HG03060 (cell line): Measurements from ENCODE around the gene ZFYVE28.
A peak's percentile ranks its signal among the peaks of the same experiment; 100 is the strongest.

Experiments used
- ATAC-seq: cut with Tn5 transposase; IDR thresholded peaks from one replicate; pipeline ENCODE4 v1.9.1; 2021; ENCODE audit warnings: low read depth, moderate number of reproducible peaks; ENCODE audit not compliant: unreplicated experiment

The ZFYVE28 gene

DNA sequence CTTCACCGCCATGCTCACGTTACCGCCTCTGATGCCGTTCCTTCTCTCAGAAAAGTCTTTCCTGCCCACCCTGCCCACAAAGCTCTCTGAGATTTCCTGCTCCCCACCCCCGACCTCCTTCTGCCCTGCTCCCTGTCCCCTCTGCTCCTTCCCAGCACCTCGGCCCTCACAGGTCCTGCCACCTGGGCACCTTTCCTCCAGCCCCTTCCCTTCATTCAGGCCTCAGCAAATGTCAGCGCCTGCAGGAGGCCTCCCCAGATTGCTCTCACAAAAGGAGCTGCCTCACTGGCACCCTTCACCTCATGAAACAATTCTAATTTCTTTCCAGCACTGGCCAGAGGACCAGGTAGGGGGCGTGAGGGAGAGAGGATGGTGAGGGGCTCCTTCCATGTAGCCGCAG, 122.9 kb downstream of the ZFYVE28 start:
- no peak for ATAC-seq

DNA sequence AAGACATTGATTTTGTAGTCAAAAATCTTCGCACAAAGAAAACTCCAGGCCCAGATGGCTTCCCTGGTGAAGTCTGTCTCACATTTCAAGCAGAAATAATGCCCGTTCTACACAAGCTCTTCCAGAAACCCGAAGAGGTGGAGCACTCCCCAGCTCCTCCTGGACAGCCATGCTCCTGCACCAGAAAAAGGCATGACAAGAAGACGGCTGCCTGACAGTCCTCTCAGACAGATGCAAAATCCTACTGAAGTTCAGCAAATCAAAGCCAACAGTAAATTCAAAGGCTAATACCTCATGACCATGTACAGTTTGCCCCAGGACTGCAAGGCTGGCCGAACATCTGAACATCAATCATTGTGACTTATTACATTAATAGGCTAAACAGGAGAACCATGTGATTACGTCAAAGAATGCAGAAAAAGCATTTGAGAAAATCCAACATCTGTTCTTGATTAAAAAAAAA, 125.8 kb downstream of the ZFYVE28 start:
- ATAC-seq: no peak

DNA sequence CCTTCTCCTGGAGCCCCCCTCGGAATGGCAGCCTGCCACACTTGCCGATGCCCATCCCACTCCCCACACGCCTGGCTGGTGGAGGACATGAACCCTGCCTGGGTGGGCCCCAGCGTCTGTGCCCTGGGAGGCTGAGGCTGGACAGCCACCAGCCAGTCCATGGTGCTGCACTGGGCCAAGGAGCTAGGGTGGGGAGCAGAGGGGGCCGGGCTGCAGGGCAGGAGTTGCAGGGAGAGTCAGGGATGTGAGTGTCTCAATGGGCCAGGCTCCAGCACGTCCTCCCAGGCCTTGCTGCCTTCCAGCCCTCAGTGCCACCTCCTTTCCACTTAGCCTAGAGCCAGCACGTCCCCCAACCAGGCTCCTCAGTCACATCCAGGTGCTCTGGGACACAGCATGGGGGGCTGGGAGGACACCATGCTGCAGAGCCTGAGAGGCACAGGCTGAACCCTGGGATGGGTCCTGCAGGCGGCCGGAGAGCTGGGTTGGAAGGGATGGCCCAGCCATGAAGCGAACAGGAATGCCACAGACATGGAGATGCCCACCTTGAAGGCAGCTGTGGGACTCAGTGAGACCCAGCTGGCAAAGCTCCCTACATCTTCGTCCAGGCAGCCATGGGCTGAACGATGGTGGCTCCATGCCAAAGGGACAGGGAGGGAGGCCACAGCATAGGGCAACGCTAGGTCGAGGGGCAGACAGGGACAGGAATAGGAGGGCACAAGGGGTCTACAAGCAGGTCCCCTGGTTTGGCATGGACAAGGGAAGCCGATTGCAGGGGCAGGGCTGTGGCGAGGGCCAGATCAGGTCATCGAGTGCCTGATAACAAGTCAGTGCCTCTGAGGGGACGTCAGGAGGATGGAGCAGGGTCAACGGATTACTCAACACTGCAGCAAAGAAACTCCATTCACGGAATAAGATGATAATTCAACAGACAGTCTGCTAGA, 126.5 kb downstream of the ZFYVE28 start:
- ATAC-seq: no peak

DNA sequence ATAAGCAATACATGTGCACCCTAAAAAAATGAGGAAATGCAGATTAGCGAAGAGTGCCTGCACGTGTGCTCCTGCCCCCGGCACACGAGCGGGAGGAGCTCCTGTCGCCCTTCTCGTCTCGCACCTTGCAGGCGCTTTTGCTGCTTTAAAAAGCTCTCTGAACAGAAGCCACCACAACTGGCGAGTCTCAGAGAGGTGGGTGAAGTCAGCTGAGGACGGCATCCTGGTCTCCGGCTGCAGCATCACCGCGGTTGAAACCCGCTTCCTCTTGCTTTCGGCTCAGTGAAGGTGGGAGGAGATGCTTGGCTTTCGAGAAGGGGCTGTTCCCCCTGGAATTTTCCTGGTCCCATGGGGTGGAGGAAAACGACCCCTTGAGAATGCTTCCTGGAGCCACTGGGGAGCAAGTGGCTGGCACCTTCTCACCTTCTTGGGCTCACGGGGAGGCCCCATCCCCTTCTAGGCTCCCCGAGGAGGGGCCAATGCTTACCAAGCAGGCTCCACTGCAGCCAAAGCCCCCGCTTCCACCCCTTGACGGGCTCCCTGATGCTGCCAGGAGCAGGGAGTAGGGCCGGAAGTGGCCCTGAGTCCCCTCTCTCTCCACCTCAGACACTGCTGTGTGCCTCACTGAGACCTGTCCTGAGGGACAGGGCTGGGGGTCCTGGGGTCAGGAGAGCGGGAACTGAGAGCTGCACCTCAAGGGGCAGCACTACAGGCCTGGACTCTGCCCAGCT, 127.3 kb downstream of the ZFYVE28 start:
- ATAC-seq: no peak

DNA sequence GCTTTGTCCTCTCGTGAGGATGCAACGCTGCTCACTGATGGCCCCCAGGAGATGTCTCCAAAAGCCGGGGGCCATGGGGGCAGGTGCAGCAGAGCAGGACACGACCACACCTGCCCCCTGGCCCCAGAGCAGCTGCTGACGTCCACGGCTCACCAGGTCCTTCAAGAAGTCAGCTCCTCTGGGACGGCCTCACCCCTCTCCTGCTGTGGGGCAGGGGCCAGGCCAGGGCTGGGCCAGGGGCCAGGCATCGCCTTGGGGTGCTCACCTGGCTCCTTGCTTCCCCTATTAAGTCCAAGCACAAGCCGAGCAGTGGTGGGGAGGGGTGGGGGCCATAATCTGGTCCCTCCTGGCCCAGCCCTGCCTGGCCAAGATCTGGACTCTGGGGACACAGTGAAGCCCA, 128.0 kb downstream of the ZFYVE28 start:
- no peak for ATAC-seq

DNA sequence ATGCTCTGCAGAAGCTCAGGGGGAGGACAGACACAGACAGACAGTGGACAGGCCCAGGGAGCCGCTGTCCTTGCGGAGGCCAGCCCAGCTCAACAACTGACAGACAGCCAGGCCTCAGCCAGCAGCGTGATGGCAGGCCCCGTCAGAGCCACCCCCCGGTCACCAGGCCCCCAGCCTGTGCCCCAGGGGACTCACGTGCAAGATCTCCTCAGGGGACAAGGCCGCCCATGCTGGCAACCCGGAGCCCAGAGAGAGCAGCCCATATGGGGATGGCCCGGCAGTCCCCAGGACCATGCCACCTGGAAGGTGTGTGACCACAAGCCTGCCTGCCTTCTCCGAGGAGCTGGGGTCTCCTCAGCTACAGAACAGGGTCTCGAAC, 128.5 kb downstream of the ZFYVE28 start:
- ATAC-seq: no peak

DNA sequence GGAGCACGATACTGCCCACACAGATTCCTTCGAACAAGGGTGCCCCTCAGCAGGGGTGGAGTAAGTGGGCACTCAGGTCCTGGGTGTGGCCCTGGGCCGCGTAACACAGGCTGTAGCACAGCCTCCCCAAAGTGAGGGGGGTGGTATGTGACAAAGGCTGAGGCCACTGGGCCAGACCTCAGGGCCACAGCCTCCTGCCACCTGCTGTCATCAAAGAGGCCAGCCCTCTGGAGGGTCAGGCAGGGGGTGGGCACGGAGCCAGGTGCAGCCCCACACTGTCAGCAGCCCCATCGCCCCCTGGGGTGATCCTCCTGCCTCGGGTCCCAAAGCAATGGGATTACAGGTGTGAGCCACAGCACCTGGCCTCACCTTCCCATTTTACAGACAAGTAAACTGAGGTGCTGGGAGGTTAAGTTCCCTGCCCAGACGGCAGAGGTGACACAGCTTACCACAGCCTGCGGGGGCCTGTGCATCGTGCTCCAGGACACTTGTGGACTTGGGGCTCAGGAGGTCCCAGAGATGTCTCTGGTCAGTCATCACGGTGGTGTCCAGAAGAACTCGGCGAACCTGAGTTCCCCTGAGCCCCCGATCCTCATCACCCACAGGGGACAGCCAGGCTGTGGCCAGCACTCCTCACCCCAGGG, 129.0 kb downstream of the ZFYVE28 start:
- ATAC-seq: no peak

DNA sequence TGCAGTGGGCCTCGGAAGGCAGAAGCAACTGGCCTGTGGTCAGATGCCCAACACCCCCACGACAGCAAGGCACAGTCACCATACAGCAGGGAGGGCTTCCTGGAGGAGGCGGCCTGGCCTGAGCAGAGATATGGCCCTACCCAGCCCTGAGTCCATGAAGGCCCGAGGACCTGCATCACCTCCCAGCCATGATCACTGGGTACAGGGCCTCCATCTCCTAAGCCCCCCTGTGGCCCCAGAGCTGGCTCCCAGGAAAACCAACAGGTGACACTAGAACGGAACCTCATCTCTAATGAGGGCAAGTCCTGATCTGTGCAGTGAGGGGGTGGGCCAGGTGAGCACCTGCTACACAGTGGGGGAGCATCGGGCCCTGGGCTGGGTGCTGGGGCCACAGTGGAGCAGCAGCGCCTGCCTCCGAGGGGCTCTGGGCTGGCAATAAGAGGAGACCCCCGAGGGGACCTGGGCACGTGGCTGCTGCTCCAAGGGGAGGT, 130.3 kb downstream of the ZFYVE28 start:
- ATAC-seq: no peak

DNA sequence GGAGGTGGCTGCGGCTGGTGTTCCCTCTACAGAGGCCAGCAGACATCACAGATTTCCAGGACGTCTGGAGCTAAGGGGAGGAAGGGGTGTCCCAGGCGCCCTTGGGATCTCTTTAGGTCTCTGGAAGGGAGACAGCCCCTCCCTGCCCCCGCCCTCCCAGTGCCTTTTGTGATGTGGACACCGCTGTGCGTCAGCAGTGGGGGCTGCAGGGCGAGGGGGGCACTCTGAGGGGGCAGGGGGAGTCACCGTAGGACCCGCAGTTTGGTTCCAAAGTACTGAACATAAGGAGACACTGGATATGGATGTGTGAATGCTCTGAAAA, 130.9 kb downstream of the ZFYVE28 start:
- ATAC-seq: no peak

DNA sequence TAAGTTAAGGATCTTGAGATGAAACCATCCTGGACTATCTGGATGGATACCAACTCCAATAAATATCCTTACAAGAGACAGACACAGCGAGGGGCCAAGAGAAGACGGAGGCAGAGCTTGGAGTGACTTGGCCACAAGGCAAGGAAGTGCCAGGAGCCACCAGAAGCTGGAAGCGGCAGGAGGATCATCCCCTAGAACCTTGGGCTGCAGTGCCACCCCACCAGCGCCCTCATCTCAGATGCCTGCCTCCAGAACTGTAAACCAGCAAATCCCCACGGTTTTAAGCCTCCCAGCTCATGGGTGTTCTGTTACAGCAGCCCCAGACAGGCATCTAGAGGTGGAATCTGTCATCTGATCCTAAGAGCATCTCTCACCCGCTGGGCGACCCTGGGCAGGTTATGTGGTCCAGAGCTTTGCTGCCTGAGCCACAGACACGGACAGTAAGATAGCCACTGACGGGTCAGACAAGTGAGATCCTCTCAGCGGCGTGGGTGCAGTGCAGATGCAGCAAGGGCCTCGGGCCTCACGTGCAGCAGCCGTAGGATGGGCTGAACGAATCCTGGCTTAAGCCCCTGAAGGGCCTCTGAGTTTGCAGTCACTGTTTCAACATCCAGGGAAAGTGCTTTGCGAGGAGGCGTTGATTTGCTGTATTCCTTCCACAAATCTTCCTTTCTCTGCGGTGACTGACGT, 131.4 kb downstream of the ZFYVE28 start:
- ATAC-seq: no peak

DNA sequence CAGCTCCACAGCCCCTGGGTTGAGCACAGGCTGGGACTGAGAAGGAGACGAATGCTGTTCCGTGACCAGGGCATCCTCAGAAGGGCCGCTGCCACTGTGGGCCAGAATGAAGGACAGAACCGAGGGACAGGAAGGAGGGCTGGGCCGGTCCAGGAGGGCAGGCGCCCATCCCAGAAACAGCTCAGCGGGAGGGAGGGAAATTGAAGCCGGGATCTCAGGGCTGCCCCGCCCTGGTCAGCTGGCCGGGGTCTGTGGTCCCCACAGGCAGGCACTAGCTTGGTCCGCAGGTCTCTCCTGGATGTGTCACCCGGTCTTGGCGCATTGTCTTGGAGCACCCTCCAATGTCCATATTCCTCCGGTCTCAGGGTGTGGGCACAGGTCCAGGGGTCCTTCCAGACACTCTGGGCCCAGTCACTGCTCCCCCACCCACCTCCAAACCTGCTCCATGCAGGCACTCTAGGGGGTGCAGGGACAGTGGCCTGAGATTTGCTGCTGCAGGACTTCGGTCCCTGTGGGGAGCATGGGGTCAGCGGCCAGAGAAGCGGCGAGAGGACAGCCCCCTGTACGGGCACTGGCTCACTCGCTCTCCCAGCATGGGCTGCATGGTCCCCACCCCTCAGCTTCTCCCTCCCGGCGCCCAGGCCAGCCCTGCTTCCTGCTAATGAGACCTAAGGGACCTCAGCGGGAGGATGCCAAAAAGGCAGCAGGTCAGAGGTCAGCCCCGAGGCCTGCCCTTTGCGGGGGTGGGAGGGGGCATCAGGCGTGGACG, 132.6 kb downstream of the ZFYVE28 start:
- no peak for ATAC-seq

DNA sequence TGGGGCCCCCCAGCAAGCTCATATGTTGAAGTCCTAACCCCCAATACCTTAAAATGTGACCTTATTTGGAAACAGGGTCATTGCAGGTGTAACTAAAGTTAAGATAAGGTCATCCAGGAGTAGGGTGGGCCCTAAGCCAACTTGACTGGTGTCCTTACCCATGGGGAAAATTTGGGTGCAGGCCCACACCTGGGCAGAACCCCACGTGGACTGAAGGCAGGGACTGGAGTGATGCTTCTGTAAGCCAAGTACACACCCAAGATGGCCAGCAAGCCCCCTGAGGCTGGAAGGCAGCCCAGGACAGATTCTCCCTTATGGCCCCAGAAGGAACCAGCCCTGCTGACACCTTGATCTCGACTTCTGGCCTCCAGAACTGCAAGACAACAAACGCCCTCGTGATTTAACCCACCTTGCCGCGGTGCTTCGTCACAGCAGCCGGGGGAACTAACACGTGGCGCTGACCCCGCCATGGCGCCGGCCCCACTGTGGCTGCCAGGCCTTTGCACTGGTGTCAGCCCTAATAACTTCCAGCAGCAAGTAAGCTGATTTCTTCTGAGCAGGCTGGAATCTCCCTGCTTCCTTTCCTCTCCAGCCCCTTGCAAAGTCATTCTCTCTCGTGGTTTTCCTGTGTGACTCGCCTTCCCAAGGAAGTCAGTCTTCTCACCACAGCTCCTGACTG, 133.4 kb downstream of the ZFYVE28 start:
- no peak for ATAC-seq

DNA sequence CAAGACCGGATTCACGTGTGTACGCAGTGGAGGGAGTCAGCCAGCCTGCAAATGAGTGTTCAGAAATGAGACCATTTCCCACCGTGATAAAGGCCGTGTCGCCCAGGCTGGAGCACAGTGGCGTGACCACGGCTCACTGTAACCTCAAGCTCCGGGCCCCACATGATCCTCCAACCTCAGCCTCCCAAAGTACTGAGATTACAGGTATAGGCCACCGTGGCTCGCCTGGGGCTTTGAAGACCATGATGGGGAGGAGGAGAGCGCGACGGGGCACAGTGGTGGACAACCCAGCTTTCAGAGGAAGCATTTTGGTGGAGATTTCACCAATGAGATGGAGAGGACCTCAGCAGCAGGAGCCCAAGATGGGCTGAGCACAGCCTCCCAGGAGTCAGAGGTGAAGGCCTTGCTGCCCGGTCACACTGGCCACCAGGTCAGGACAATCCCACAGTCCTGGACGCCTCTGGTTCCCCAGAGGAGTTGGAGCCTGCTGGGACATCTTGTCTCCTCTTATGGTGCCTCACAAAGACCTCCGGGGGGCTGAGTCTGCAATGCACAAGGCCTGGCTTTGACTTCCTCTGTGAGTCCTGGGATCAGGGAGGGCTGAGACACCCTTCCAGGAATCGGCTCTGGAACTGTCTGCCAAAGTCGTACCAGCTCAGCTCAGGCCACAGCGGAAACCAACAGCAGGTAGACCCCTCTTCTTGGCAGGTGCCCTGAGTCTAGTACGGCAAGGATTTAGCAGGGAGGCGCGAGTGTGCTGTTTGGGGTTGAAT, 134.1 kb downstream of the ZFYVE28 start:
- no peak for ATAC-seq

DNA sequence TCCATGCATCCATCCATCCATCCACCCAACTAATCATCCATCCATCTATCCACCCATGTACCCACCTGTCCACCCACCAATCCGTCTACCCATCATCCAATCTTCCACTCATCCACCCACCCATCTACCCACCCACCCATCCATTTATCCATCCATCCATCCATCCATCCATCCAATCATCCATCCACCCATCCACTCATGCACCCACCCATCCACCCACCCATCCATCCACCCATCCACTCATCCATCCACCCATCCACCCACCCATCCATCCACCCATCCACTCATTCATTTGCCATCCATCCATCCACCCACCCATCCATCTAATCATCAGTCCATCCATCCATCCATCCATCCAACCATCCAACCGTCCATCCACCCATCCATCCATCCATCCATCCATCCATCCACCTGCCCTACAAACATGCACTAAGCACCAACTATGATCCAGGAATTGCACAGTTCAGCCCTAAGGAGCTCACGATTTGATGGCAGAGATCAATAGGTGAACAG, 135.2 kb downstream of the ZFYVE28 start:
- no peak for ATAC-seq

DNA sequence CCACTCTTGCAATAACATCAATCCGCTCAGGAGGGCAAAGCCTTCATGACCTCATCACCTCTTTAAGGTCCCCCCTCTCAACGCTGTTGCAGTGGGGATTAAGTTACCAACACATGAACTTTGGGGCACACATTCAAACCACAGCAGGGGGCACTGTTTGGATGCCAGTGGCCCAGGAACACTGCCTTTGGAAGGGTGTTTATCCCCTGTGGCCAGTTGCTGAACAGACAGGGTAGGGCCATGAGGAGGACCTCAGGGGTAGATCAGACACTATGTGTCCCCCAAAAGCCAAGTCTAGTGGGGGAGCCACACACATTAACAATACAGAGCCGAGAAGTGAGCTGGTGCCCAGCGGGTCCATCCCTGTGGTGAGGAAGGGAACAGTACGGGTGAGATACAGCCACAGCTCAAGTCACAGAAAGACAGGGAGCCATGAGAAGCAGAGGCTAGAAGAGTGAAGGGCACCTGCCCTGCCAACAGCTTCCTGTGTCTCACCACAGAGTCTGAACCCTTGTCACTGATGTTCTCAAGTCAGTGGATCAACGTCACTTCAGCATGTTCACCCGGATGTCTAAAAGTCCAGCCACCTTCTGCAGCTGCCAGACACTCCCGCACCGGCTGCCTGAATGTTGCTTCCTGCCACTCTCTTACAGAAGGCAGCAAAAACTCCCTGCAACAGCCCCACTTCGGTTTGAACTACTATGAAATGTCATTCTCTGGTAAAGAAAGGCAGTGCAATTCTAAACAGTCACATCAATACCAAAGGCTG, 136.7 kb downstream of the ZFYVE28 start:
- peak; percentile 66 for ATAC-seq

DNA sequence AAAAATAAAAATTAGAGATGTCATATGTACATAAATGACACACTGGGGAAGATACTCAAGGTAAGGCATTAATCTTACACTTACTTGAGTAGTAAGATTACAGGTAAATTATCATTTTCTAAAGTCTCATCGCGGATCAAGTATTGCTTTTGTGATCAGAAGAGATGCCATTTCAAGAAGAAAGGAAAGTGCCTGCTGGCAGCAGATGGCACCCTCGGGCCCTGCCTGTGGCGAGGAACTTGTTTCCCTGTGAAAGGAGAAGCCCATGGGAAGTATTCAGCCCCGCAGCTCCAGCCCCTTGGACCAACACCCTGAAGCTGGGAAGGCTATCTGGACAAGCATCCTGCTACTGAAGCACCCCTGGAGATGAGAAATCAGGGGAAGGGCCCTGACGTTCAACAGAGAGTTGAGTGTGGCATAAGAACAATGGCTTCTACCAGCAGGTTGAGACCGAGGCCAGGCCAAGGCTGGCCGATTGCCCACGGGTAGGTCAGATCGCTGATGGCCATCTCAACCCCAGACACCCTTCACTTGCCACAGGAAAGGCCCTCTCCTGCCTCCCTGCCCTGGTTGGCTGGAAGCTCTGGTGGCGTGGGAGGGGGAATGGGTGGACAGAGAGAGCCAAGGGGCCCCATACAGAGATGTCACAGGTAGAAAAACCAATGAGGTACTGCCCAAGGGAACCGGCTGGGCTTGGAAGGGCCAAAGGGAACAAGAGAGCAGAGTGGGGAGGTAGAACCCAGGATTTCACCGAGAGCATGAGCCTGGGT, 137.7 kb downstream of the ZFYVE28 start:
- ATAC-seq: no peak

DNA sequence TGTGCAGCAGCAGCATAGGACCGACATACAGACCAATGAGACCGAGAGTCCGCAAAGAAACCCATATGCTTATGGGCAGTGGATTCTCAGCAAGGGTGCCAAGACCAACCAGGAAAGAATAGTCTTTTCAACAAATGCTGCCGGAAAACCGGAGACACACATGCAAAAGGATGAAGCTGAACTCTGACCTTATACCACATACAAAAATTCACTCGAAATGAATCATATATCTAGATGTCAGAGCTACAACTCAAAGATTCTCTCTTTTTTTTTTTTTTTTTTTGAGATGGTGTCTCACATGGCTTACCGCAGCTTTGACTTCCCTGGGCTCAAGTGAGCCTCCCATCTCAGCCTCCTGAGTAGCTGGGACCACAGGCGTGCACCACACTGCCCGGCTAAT, 140.5 kb downstream of the ZFYVE28 start:
- ATAC-seq: no peak
